ENCODE data around the gene CSTB. TPM values are rescaled to one million over a fixed set of nuclear protein-coding genes. Genes with fewer than 3 reads are reported as not detected.

The CSTB gene
- total RNA-seq, 1 donor from 2014 or later, result 27.7 TPM

- Mint-ChIP-seq H3K4me1 (ENCODE audit: low read depth, unreplicated experiment) (no peaks in the 10 kb centered on the region), H3K27me3 (ENCODE audit: low read depth, unreplicated experiment) (peaks cover 12% of the 10 kb centered on the region), H3K27ac (ENCODE audit: unreplicated experiment) (no peak overlapping the region), H3K9me3 (ENCODE audit: unreplicated experiment) (peaks cover 5% of the 10 kb centered on the region), H3K36me3 (ENCODE audit: low read depth, unreplicated experiment) (peaks cover 6% of the 10 kb centered on the region), H3K4me3 (ENCODE audit: unreplicated experiment) (no peak overlapping the region)
- H2AFZ ChIP-seq (ENCODE audit: low read depth, low read length), result no peak overlapping the region
- TF ChIP-seq EZH2 (IDR thresholded peaks at IDR 0.05; ENCODE audit: insufficient read depth, low read length) (no peak), CTCF (IDR thresholded peaks at IDR 0.05; ENCODE audit: insufficient read depth, low read depth, low read length) (no peak)
- H3K4me1 ChIP-seq (ENCODE audit: insufficient read depth, low read length), result no peaks in the 10 kb centered on the region
- no peak overlapping the region for H3K9ac ChIP-seq (ENCODE audit: low read length)
- H3K4me2 ChIP-seq (ENCODE audit: low read length), result no peak overlapping the region
- H4K20me1 ChIP-seq (ENCODE audit: insufficient read depth, low read length), result no peaks in the 10 kb centered on the region
- no peak for FAIRE-seq
- no peak for DNase-seq (ENCODE audit: low read depth)
- no peaks in the 10 kb centered on the region for H3K27me3 ChIP-seq (ENCODE audit: insufficient read depth, low read length)
- no peak overlapping the region for H3K27ac ChIP-seq (ENCODE audit: low read depth, low read length)
- H3K9me3 ChIP-seq (ENCODE audit: insufficient read depth, low read depth, low read length), result peaks cover 4% of the 10 kb centered on the region
- H3K79me2 ChIP-seq (ENCODE audit: insufficient read depth, low read length), result no peaks in the 10 kb centered on the region
- H3K36me3 ChIP-seq (ENCODE audit: insufficient read depth, low read length), result no peaks in the 10 kb centered on the region
- no peak overlapping the region for H3K4me3 ChIP-seq (ENCODE audit: insufficient read depth, low read depth, low read length)
These were observed 39.1 kb upstream of the CSTB start for GRCh38 chr21:43815107-43815613.

DNA sequence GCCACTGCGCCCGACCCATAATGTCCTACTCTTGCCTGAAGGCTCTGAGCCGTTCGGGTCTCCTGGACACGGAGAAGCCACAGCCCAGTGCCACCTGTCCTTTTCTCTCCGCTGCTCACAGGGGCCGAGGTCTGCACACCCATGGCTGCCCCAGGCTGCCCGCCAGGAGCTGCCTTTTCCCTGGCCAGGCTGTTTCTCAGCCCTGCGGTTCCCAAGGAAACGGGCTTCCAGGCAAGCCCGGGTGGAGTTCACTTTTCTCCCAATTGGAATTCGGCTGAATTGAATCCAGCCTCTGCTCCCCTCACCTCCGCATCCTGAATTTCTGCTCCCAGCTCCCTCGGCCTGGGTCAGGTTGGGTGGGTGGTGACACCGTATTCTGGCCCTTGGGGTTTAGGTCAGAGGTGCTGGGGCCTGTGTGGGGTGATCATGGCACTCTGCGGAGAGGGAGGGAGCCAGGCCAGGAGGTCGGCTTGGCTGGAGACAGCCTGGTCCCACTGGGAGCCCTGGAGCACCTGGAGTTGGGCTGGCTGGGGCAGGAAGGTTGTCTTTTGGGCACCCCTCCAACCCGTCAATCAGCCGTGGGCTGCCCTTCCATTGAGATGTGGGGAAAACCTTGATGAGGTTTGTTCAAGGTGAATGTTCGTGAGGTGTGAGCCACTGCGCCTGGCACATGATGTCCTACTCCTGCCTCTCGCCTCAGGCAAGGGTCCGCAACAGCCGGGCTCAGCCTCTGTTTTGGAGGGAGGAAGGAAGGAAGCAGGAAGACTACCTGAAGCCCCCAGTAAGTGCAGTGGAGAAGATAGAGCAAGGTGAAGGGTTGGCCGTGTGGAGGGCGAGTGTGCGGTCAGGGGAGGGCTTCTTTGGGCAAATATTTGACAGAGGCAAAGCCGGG lies 38.4 kb upstream of the CSTB start:
- peaks cover 12% of the 10 kb centered on the region for H3K27me3 Mint-ChIP-seq (ENCODE audit: low read depth, unreplicated experiment)
- H3K4me3 Mint-ChIP-seq (ENCODE audit: unreplicated experiment), result no peak overlapping the region
- Histone ChIP-seq H3K27me3 (ENCODE audit: insufficient read depth, low read length) (no peaks in the 10 kb centered on the region), H3K36me3 (ENCODE audit: insufficient read depth, low read length) (no peaks in the 10 kb centered on the region), H4K20me1 (ENCODE audit: insufficient read depth, low read length) (no peaks in the 10 kb centered on the region), H3K27ac (ENCODE audit: low read depth, low read length) (no peak overlapping the region), H3K9me3 (ENCODE audit: insufficient read depth, low read depth, low read length) (peaks cover 4% of the 10 kb centered on the region), H3K4me3 (ENCODE audit: insufficient read depth, low read depth, low read length) (no peak overlapping the region), H2AFZ (ENCODE audit: low read depth, low read length) (no peak overlapping the region), H3K79me2 (ENCODE audit: insufficient read depth, low read length) (no peaks in the 10 kb centered on the region), H3K4me1 (ENCODE audit: insufficient read depth, low read length) (no peaks in the 10 kb centered on the region), H3K4me2 (ENCODE audit: low read length) (no peak overlapping the region), H3K9ac (ENCODE audit: low read length) (no peak overlapping the region)
- FAIRE-seq, result no peak
- peaks cover 5% of the 10 kb centered on the region for H3K9me3 Mint-ChIP-seq (ENCODE audit: unreplicated experiment)
- no peak for DNase-seq (ENCODE audit: low read depth)
- no peak overlapping the region for H3K27ac Mint-ChIP-seq (ENCODE audit: unreplicated experiment)
- no peaks in the 10 kb centered on the region for H3K4me1 Mint-ChIP-seq (ENCODE audit: low read depth, unreplicated experiment)
- TF ChIP-seq EZH2 (IDR thresholded peaks at IDR 0.05; ENCODE audit: insufficient read depth, low read length) (no peak), CTCF (IDR thresholded peaks at IDR 0.05; ENCODE audit: insufficient read depth, low read depth, low read length) (no peak)
- peaks cover 6% of the 10 kb centered on the region for H3K36me3 Mint-ChIP-seq (ENCODE audit: low read depth, unreplicated experiment)

DNA sequence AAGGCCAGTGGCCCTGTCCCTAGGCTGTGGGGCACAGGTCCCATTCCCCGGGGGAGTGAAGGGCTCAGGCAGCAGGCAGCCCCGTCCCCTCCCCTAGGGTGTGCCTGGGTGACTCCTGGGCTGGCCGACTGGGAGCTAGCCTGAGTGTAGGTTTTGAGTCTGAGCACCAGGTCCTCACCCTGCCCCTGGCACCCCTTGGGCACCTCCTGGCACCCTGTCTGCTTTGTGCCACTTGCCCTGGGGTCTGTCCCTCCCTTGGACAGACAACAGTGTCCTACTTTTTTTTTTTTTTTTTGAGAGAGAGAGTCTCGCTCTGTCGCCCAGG lies 37.5 kb upstream of the CSTB start:
- no peak for DNase-seq (ENCODE audit: low read depth)
- H3K9me3 ChIP-seq (ENCODE audit: insufficient read depth, low read depth, low read length), result peaks cover 4% of the 10 kb centered on the region
- peaks cover 9% of the 10 kb centered on the region for H3K27me3 Mint-ChIP-seq (ENCODE audit: low read depth, unreplicated experiment)
- H3K9ac ChIP-seq (ENCODE audit: low read length), result no peak overlapping the region
- no peaks in the 10 kb centered on the region for H3K4me1 ChIP-seq (ENCODE audit: insufficient read depth, low read length)
- H3K4me2 ChIP-seq (ENCODE audit: low read length), result no peak overlapping the region
- no peak for TF ChIP-seq EZH2 (IDR thresholded peaks at IDR 0.05; ENCODE audit: insufficient read depth, low read length)
- no peaks in the 10 kb centered on the region for H4K20me1 ChIP-seq (ENCODE audit: insufficient read depth, low read length)
- H3K79me2 ChIP-seq (ENCODE audit: insufficient read depth, low read length), result no peaks in the 10 kb centered on the region
- no peak overlapping the region for H2AFZ ChIP-seq (ENCODE audit: low read depth, low read length)
- H3K9me3 Mint-ChIP-seq (ENCODE audit: unreplicated experiment), result peaks cover under 1% of the 10 kb centered on the region
- no peak overlapping the region for H3K4me3 ChIP-seq (ENCODE audit: insufficient read depth, low read depth, low read length)
- H3K27ac ChIP-seq (ENCODE audit: low read depth, low read length), result no peak overlapping the region
- H3K4me3 Mint-ChIP-seq (ENCODE audit: unreplicated experiment), result no peak overlapping the region
- H3K27ac Mint-ChIP-seq (ENCODE audit: unreplicated experiment), result no peak overlapping the region
- no peaks in the 10 kb centered on the region for H3K36me3 ChIP-seq (ENCODE audit: insufficient read depth, low read length)
- no peaks in the 10 kb centered on the region for H3K4me1 Mint-ChIP-seq (ENCODE audit: low read depth, unreplicated experiment)
- H3K27me3 ChIP-seq (ENCODE audit: insufficient read depth, low read length), result no peaks in the 10 kb centered on the region
- peaks cover 4% of the 10 kb centered on the region for H3K36me3 Mint-ChIP-seq (ENCODE audit: low read depth, unreplicated experiment)
- no peak for FAIRE-seq
